Activated CD8-positive, alpha-beta T cell treated with anti-CD3 and anti-CD28 coated beads, Interleukin-2, amount 10 ng/mL, durations not matched to agents 7 days and 5 days (primary cell): ENCODE results near the gene MSTN. TPM values are rescaled to one million over a fixed set of nuclear protein-coding genes. Genes with fewer than 3 reads are reported as not detected.

Experiments used
- ATAC-seq: fragments of 150-1000 bp; cut with Tn5 transposase; one replicate; pipeline ENCODE4 v1.10.0; 2021; ENCODE audit warnings: moderate library complexity
- CTCF ChIA-PET: fragments of 350-600 bp; sonication (Branson Sonifier 250); formaldehyde crosslinking; loops from one replicate; lab custom pipeline; 2021; ENCODE audit warnings: antibody characterized with exemption; lab: Charles Lee
- POLR2A ChIA-PET: fragments of 350-600 bp; sonication (Branson Sonifier 250); formaldehyde crosslinking; loops from one replicate; lab custom pipeline; 2021; ENCODE audit warnings: antibody characterized with exemption; lab: Charles Lee
- DNase-seq: peaks from one replicate; pipeline ENCODE4 v3.0.0-alpha.2; 2020
- H3K27ac Mint-ChIP-seq: one replicate; pipeline ENCODE4 v1.8.0; 2021; ENCODE audit warnings: mild to moderate bottlenecking, mixed read lengths
- H3K27me3 Mint-ChIP-seq: one replicate; pipeline ENCODE4 v1.8.0; 2021; ENCODE audit warnings: low read depth, mixed read lengths
- H3K36me3 Mint-ChIP-seq: one replicate; pipeline ENCODE4 v1.8.0; 2021; ENCODE audit warnings: low read depth, mixed read lengths
- H3K4me1 Mint-ChIP-seq: one replicate; pipeline ENCODE4 v1.8.0; 2021; ENCODE audit warnings: low read depth, mixed read lengths
- H3K4me3 Mint-ChIP-seq: one replicate; pipeline ENCODE4 v1.8.0; 2021; ENCODE audit warnings: mild to moderate bottlenecking, mixed read lengths
- H3K9me3 Mint-ChIP-seq: one replicate; pipeline ENCODE4 v1.8.0; 2022; ENCODE audit warnings: mixed read lengths; ENCODE audit not compliant: insufficient read depth
- total RNA-seq, 2 experiments: library from RNA; stranded (reverse); gene quantifications; one replicate each; pipeline ENCODE4 v1.2.3, GENCODE V29; 2021

Gene MSTN
- total RNA-seq, 2 experiments from 2014 or later: not detected

GRCh38 chr2:190093793-190094192 lies 31.3 kb upstream of the MSTN start:
- Mint-ChIP-seq H3K9me3 (no peaks in the 10 kb centered on the region), H3K4me1 (no peaks in the 10 kb centered on the region), H3K4me3 (no peak overlapping the region), H3K27me3 (no peaks in the 10 kb centered on the region), H3K36me3 (no peaks in the 10 kb centered on the region), H3K27ac (no peak overlapping the region)
- CTCF ChIA-PET: interaction anchor here (0.8 kb wide), 1 partner anchor 289 kb away, joined by 3 read pairs; no protein-coding TSS in a partner anchor
- no peak for ATAC-seq
- no peak for DNase-seq
- POLR2A ChIA-PET: interaction anchor here (0.6 kb wide), 1 partner anchor 358 kb away, joined by 3 read pairs; no protein-coding TSS in a partner anchor

- Mint-ChIP-seq H3K27ac (no peak overlapping the region), H3K4me3 (no peak overlapping the region), H3K4me1 (no peaks in the 10 kb centered on the region), H3K36me3 (no peaks in the 10 kb centered on the region), H3K27me3 (no peaks in the 10 kb centered on the region), H3K9me3 (no peaks in the 10 kb centered on the region)
- ChIA-PET POLR2A (no interaction called here), CTCF (interaction anchor here (1.0 to 3.2 kb wide), 2 partner anchors 229 to 590 kb away, joined by 3 to 12 read pairs; partner anchors contain the start of gene HIBCH)
- DNase-seq (no peak), ATAC-seq (peak; percentile 27)
These were observed 27.6 kb upstream of the MSTN start for GRCh38 chr2:190090148-190090547.

GRCh38 chr2:190088917-190089316 lies 26.4 kb upstream of the MSTN start:
- no peaks in the 10 kb centered on the region for H3K27me3 Mint-ChIP-seq
- ChIA-PET CTCF (interaction anchor here (0.6 to 3.2 kb wide), 14 partner anchors 9 to 716 kb away, joined by 3 to 12 read pairs (median 4); partner anchors contain the start of gene HIBCH), POLR2A (no interaction called here)
- no peak overlapping the region for H3K4me3 Mint-ChIP-seq
- H3K36me3 Mint-ChIP-seq: no peaks in the 10 kb centered on the region
- H3K9me3 Mint-ChIP-seq: no peaks in the 10 kb centered on the region
- peak; percentile 66 for DNase-seq
- ATAC-seq: peak; percentile 47
- no peak overlapping the region for H3K27ac Mint-ChIP-seq
- no peaks in the 10 kb centered on the region for H3K4me1 Mint-ChIP-seq

GRCh38 chr2:190084704-190085103 lies 22.2 kb upstream of the MSTN start:
- DNase-seq: no peak
- H3K27me3 Mint-ChIP-seq: peaks cover 8% of the 10 kb centered on the region
- no peak overlapping the region for H3K27ac Mint-ChIP-seq
- H3K4me3 Mint-ChIP-seq: no peak overlapping the region
- ChIA-PET POLR2A (no interaction called here), CTCF (interaction anchor here (1.1 kb wide), 1 partner anchor 166 kb away, joined by 3 read pairs; no protein-coding TSS in a partner anchor)
- H3K9me3 Mint-ChIP-seq: no peaks in the 10 kb centered on the region
- ATAC-seq: no peak
- H3K4me1 Mint-ChIP-seq: no peaks in the 10 kb centered on the region
- no peaks in the 10 kb centered on the region for H3K36me3 Mint-ChIP-seq

GRCh38 chr2:190082118-190082517 lies 19.6 kb upstream of the MSTN start:
- ChIA-PET CTCF (no interaction called here), POLR2A (no interaction called here)
- Mint-ChIP-seq H3K27ac (no peak overlapping the region), H3K9me3 (no peaks in the 10 kb centered on the region), H3K4me3 (no peak overlapping the region), H3K4me1 (peaks cover 6% of the 10 kb centered on the region), H3K27me3 (peaks cover 14% of the 10 kb centered on the region), H3K36me3 (no peaks in the 10 kb centered on the region)
- DNase-seq (no peak), ATAC-seq (no peak)

GRCh38 chr2:190080527-190081049 lies 18.1 kb upstream of the MSTN start:
- Mint-ChIP-seq H3K4me3 (no peak overlapping the region), H3K36me3 (no peaks in the 10 kb centered on the region), H3K4me1 (peaks cover 6% of the 10 kb centered on the region), H3K27me3 (peaks cover 14% of the 10 kb centered on the region), H3K27ac (no peak overlapping the region), H3K9me3 (no peaks in the 10 kb centered on the region)
- CTCF ChIA-PET: interaction anchor here (1.6 kb wide), 1 partner anchor 8 kb away, joined by 9 read pairs; no protein-coding TSS in a partner anchor
- POLR2A ChIA-PET: no interaction called here
- ATAC-seq (no peak), DNase-seq (no peak)

- POLR2A ChIA-PET: no interaction called here
- DNase-seq (no peak), ATAC-seq (no peak)
- H3K27me3 Mint-ChIP-seq: peaks cover 16% of the 10 kb centered on the region
- H3K9me3 Mint-ChIP-seq: no peaks in the 10 kb centered on the region
- no peak overlapping the region for H3K4me3 Mint-ChIP-seq
- H3K36me3 Mint-ChIP-seq: no peaks in the 10 kb centered on the region
- CTCF ChIA-PET: interaction anchor here (1.6 kb wide), 1 partner anchor 10 kb away, joined by 9 read pairs; no protein-coding TSS in a partner anchor
- peaks cover 6% of the 10 kb centered on the region for H3K4me1 Mint-ChIP-seq
- H3K27ac Mint-ChIP-seq: no peak overlapping the region
These were observed 16.6 kb upstream of the MSTN start for GRCh38 chr2:190079160-190079559.

- CTCF ChIA-PET: no interaction called here
- H3K9me3 Mint-ChIP-seq: no peaks in the 10 kb centered on the region
These were observed 13.1 kb upstream of the MSTN start for GRCh38 chr2:190075623-190076022.

GRCh38 chr2:190069936-190070696 lies 7.6 kb upstream of the MSTN start:
- no peaks in the 10 kb centered on the region for H3K9me3 Mint-ChIP-seq
- CTCF ChIA-PET: interaction anchor here (1.3 kb wide), 1 partner anchor 272 kb away, joined by 5 read pairs; no protein-coding TSS in a partner anchor
- H3K4me3 Mint-ChIP-seq: no peak overlapping the region
- H3K27ac Mint-ChIP-seq: no peak overlapping the region
- peaks cover 11% of the 10 kb centered on the region for H3K27me3 Mint-ChIP-seq
- POLR2A ChIA-PET: no interaction called here
- H3K36me3 Mint-ChIP-seq: no peaks in the 10 kb centered on the region
- ATAC-seq (no peak), DNase-seq (peak; percentile 44)
- H3K4me1 Mint-ChIP-seq: no peaks in the 10 kb centered on the region

More at GRCh38 chr2:190075623-190076022, 13.1 kb upstream of the MSTN start:
- ATAC-seq (no peak), DNase-seq (no peak)
- H3K27me3 Mint-ChIP-seq: peaks cover 16% of the 10 kb centered on the region
- H3K36me3 Mint-ChIP-seq: no peaks in the 10 kb centered on the region
- no peak overlapping the region for H3K27ac Mint-ChIP-seq
- H3K4me1 Mint-ChIP-seq: peaks cover 6% of the 10 kb centered on the region
- POLR2A ChIA-PET: no interaction called here
- H3K4me3 Mint-ChIP-seq: no peak overlapping the region

GRCh38 chr2:190068764-190069163 lies 6.2 kb upstream of the MSTN start:
- Mint-ChIP-seq H3K4me3 (no peak overlapping the region), H3K27me3 (peaks cover 10% of the 10 kb centered on the region), H3K4me1 (no peaks in the 10 kb centered on the region), H3K27ac (no peak overlapping the region), H3K9me3 (no peaks in the 10 kb centered on the region), H3K36me3 (no peaks in the 10 kb centered on the region)
- POLR2A ChIA-PET: no interaction called here
- ATAC-seq (no peak), DNase-seq (no peak)
- CTCF ChIA-PET: no interaction called here

GRCh38 chr2:190065839-190066238 lies 3.3 kb upstream of the MSTN start:
- POLR2A ChIA-PET: no interaction called here
- H3K27ac Mint-ChIP-seq: no peak overlapping the region
- CTCF ChIA-PET: no interaction called here
- DNase-seq (no peak), ATAC-seq (no peak)
- H3K27me3 Mint-ChIP-seq: peaks cover 5% of the 10 kb centered on the region
- H3K4me3 Mint-ChIP-seq: no peak overlapping the region
- H3K4me1 Mint-ChIP-seq: no peaks in the 10 kb centered on the region
- no peaks in the 10 kb centered on the region for H3K9me3 Mint-ChIP-seq
- H3K36me3 Mint-ChIP-seq: no peaks in the 10 kb centered on the region

GRCh38 chr2:190063624-190064023 lies 1.1 kb upstream of the MSTN start:
- Mint-ChIP-seq H3K27ac (no peak overlapping the region), H3K4me3 (no peak overlapping the region), H3K27me3 (peaks cover 5% of the 10 kb centered on the region), H3K9me3 (no peaks in the 10 kb centered on the region), H3K36me3 (no peaks in the 10 kb centered on the region), H3K4me1 (no peaks in the 10 kb centered on the region)
- ChIA-PET POLR2A (no interaction called here), CTCF (no interaction called here)
- no peak for ATAC-seq
- DNase-seq: no peak
